Stimulated activated CD4-positive, alpha-beta T cell treated with anti-CD3 and anti-CD28 coated beads, Interleukin-2, amount 100 ng/mL, for 4 hours (primary cell): Measurements from ENCODE around the gene PPIP5K1.
"Not testable (repeated sequence)": the region's sequence is repeated elsewhere in the genome, so short reads cannot be mapped to it uniquely, and the experiment has no call there.

Experiments
- DNase-seq: peaks from one replicate; pipeline ENCODE4 v3.0.0-alpha.2; 2020; ENCODE audit warnings: low read depth

Gene PPIP5K1

DNA sequence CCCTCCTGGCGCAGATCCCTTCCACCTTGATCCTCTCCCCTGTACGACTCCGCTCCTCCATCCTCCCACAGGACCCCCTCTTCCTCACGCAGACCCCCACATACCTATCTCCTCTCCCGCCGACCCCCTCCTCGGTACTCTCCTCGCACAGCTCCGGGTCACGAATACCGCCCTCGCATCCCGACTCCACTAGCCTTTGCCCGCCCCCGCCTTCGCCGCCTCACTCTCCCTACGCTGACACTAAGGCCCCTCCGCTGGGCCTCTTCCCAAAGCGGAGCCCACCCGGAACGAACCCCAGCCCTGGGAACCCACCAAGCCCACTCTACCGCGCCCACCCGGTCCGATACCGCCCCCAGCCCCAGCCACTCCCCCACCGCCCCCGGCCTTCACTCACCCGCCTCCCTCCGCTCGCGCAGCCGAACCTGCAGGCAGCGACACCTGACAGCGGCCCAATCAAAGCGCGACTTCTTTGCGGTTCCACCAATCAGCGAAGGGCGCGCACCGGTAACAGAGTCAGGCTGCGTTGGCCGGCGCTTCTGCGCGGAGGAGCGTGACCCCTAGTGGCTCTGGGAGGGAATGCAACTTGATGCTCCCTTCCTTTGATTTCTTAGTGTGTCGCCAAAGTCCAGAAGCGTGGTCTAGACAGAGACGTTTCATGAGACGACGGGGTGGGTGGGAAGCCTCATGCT, at the start of gene PPIP5K1:
PPIP5K1 (minus strand) TSS at position 431 of the 689 bp plus-strand sequence. CDS start 5,704 bp downstream, outside the sequence.
- not testable (repeated sequence) for DNase-seq

DNA sequence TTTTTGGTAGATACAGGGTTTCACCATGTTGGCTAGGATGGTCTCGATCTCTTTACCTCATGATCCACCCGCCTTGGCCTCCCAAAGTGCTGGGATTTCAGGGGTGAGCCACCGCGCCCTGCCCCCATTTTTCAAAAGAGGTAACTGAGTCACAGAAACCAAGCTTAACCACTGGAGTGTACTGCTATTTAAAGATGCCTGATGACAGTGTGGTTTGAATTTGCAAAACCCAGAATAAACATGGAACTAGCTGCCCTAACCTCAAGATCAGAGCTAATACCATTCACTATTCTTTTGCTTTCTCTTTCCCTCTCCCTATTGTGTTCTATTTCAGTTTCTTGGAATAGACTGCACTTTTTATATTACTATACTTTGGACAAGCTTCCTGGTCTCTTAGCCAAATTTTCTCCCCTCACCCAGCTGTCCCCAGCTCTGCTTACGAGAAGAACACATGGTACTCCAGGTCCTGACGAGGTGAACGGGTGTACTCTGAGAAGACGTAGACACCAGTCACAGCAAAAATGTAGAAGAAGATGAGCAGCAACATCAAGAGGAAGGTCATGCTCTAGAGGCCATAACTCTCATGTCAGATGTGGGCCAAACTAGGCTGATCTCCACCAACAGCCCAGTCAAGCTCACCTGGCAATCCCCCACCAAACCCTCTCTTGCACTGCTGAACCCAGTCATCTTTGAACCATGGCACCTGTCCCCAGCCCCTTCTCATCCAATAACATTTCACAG, 48.6 kb upstream of the PPIP5K1 start:
- not testable (repeated sequence) for DNase-seq

DNA sequence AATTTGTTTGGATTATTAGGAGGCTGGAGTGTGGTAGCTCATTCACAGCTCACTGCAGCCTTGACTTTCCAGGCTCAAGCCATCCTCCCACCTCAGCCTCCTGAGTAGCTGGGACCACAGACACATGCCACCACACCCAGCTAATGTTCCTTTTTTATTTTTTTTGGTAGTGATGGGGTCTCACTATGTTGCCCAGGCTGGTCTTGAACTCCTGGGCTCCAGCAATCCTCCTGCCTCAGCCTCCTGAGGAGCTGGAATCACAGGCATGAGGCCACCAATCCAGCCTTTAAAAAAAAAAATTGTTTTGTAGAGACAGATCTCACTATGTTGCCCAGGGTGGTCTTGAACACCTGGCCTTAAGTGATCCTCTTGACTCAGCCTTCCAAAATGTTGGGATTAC, 36.9 kb upstream of the PPIP5K1 start:
- DNase-seq, result not testable (repeated sequence)

DNA sequence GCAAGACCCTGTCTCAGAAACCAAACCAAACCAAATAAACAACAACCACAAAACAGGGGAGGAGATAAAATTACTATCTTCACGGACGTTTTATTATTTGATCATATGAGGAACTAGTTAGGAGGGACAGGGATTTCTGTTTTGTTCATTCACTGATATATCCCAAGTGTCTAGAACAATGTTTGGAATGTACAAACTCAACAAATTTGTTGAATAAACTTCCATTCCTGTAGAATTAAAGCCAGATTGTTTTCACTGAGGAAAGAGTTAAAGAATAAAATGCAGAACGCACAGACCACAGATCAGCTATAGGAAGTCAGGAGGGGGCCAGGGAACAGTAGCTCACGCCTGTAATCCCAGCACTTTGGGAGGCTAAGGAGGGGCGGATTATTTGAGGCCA, 35.1 kb upstream of the PPIP5K1 start:
- DNase-seq, result no peak

DNA sequence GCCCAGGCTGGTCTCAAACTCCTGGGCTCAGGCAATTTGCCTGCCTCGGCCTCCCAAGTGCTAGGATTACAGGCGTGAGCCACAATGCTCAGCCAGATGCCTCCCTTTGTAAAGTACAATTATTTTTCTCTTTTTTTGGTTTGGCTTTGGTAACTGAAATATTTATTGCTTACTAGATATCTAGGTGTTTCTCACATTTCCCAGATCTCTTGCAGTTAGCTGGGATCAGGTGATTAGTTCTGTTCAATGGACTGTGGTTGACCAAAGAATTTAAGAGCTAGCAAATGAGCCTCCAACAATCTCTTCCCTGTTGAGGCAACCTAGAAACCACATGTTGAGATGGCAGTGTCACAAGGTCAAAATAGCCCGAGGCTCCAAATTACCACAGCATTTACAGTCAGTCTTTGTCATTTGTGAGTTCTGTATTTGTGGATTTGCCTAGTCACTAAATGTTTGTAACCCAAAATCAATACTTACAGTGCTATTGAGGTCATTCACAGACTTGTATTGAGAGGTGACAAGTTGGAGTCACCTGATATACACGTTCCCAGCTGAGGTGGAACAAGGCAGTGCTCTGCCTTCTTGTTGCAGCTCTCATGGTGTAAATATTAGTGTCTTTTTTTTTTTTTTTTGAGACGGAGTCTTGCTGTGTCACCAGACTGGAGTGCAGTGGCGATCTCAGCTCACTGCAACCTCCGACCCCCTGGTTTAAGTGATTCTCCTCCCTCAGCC, 32.2 kb upstream of the PPIP5K1 start:
- DNase-seq, result not testable (repeated sequence)

DNA sequence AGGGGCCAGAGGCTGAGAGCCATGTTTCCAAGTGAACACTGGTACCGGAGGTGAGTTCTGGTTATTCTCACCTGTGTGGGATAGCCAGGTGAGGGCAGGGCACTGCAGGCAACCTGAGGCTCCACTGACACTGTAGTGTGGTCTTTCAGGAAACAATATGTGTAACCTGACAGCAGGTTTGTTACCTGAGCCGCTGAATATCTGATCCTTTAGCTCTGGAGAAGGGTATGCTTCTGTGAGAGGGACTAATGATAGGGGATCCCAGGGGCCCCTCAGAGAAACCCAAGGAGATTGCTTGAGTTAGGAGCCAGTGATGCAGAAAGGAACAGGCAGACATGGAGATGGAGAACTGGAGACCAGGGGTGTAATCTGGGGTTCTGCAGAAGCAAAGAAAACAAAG, 28.7 kb upstream of the PPIP5K1 start, which contains the start of gene STRC:
STRC (minus strand) TSS at position 101 of the 400 bp plus-strand sequence; CDS start at position 23, 78 bp downstream.
- not testable (repeated sequence) for DNase-seq

DNA sequence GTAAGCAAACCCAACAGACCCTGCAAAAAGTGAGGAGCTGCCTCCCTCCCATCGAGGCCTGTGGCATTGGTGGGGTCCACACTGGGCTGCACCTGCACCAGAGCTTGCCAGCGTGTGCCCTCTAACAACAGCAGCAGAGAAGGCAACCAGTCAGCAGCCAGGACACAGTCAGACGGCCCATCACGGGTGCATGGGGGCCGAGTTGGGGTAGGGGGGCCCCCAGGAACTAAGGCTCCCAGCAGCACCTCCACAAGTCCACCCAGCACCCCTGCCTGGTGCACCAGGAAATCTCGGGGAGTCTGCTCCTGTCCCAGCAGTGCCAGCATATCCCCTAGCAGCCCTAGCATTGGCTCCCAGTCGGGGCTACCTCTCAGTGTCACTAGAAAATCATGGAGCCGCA, 27.7 kb upstream of the PPIP5K1 start:
- not testable (repeated sequence) for DNase-seq

DNA sequence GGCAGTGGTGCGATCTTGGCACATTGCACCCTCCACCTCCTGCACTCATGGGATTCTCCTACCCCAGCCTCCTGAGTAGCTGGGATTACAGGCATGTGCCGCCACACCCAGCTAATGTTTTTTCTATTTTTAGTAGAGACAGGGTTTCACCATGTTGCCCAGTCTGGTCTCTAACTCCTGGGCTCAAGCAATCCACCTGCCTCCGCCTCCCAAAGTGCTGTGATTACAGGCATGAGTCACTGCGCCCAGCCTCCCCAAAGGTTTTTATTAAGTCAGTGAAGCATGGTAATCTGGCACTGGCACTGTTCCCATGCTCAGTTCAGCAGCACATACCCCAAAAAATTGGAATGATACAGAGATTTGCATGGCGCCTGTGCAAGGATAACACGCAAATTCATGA, 12.2 kb upstream of the PPIP5K1 start:
- not testable (repeated sequence) for DNase-seq

DNA sequence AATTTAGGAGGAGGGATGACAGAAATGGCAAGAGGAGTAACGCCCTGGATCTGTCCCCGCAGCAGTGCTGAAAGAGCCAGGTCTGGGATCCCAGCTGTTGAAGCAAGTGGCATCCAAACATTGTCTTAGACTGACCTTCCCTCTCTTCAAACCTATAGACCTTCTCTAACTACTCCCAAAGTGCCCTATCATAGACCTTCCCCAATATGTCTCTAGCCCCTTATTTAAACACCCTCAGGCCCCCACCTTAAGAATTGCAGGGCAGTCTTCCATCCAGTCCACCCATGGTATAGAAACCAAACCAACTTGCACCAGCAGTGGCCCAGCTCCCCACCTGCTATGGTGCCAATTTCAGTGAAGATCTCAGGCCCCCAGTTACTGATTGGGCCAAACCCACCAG, 10.2 kb upstream of the PPIP5K1 start:
- not testable (repeated sequence) for DNase-seq

DNA sequence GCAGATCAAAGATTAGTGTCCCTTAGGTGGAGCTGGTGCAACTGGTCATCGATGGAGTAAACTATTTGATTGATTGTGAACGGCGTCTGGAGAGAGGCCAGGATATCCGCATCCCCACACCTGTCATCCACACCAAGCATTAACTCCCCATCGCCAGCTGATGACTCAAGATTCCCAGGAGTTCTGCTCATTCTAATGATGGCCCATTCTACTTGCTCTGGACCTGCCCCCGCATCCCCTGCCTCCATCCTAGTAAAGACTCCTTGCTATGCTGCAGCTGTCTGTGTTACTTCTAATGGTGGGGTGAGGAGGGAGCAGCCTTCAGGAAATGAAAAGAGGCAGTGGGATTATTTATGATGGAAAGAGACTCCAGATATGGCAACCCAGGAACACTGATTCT, 9.1 kb upstream of the PPIP5K1 start:
- not testable (repeated sequence) for DNase-seq

DNA sequence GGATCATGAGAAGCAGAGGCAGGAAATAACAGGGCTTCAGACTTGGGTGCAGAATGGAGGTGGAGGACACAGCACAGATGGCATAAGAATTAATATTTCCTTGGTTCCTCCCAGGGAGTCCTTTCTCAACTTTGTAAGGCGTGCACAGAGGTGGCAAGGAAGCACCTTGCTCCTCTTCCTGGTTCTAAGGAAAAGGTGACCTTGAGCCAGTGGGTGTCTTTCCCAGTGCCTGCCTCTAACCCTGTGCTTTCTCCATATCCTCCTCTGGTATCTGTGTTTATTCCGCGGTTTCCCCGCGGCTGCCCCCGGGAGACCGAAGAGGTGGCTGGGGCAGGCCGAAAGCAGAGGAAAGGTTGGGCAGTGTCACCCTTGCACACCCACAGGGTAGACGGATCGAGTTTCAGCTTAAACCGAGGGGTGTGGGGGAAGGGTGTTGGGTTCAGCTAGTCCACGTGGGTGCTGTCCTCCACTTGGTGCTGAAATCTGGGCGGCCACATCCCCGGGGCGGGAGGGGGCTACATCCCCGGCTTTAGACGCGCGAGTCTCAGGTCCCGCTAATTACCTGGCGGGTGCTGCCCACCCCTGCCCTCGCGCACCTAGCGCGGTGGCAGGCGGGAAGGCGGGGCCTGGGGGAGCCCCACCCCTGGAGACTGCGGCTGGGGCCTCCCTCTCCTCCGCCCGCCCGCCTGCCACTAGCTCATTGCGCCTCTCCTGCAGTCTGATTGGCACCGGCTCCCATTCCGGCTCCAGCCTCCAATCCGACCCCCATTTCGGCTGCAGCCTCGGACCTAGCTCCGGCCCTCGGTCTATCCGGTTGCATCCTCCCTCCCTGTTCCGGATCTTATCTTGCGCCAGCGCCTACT, 3.6 kb upstream of the PPIP5K1 start, which contains the start of gene CKMT1B:
CKMT1B (plus strand) TSS at position 700 of the 863 bp plus-strand sequence. CDS start 192 bp downstream, outside the sequence.
- not testable (repeated sequence) for DNase-seq

DNA sequence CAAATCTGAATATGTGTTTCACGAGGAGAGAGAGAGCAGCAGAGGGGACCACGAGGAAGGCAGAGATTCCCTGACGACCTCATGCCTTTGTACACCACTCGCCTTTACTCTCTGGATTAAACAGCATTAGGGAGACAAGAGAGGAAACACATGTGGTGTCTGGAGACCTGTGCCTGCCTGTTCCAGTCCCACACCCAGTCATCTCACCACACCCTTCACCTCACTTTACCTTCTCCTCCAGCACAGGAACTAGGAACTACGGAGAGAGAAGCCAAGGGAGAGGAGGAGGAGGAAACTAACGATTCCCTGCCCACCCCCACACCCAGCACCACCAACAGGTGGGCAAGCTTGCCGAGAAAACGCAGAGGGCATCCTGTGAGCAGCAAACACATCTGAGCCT, 2.8 kb upstream of the PPIP5K1 start:
- DNase-seq, result not testable (repeated sequence)

DNA sequence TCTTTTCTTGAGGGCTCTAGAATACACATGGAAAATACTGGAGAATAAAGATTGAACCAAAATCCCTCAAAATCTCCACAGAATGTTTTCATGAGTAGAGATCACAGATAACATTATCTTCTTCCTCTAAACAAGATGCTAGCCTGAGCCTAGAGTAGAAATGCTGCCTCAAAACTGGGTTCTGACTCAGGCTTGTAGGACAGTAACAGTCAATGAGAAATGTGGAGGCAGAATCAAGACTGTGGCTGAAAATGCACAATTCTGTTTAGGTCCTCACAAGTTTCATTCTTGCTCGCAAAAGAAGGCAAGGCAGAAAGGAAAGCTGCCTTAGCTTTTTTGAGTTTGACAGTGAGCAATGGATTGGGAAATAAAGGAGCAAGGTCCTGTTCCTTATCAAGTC, 15.4 kb downstream of the PPIP5K1 start:
- not testable (repeated sequence) for DNase-seq

DNA sequence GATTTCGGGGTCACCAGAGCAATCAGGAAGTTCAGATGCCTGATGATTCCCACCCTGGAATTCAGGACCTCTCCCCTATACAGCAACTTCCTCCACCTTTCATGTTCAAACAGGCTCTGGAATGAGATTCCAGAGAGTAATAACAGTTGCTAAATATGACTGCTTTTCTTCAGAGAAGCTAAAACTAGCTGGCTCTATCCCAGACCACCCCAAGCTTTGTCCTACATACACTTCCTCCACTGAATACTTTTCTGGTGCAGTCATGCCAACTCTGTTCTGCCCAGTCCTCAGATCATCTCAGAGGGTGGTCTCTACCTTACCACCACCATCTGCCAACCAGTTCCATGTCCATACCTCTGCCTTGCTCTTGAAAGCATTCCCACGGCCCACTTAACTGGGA, 23.4 kb downstream of the PPIP5K1 start:
- DNase-seq, result not testable (repeated sequence)

DNA sequence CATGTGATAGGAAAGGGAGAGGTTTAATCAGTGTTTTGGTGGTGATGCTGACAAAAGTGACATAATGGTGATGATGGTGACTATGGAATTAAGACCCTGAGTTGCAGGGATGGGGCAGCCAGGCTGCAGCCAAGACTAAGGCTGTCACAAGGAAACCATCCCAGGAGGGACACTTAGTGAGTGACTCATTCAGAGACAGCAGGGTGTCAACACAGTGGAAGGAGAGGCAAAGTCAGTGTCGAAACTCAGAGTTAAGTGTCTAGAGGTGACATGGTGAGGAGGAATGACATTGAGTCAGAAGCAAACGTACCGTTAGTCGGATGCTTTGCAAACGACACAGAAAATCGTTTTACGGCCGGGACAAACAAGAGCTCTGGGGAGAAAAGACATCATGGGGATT, 26.2 kb downstream of the PPIP5K1 start:
- not testable (repeated sequence) for DNase-seq

DNA sequence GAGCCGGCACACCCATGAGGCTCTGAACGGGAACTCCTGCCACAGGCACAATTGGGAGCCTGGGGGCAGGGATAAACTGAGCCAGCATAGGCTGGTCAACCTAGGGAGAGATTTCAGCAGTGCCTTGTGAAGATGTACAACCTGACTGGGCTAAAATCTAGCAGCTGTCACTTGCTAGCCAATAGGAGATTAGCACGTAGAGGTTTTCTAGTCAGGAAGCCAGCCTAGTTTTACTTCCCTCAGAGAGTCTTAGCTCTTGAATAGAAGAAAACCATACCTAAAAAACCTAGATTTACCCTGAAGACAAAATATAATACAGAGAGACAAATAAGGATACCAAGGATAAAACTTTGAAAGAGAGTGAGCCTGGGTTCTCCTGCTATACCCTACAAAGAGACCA, 27.3 kb downstream of the PPIP5K1 start:
- DNase-seq, result not testable (repeated sequence)

DNA sequence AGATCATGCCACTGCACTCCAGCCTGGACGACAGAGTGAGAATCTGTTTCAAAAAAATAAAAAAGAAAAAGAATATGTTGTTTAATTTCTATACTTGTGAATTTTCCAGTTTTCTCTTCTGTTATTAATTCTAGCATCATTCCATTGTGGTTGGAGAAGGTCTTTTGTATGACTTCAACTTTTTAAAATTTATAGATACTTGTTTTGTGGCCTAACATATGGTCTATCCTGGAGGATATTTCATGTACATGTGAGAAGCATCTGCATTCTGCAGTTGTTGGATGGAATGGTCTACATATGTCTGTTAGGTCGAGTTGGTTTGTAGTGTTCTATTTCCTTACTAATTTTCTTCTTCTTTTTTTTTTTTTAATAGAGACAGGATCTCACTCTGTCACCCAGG, 37.0 kb downstream of the PPIP5K1 start:
- no peak for DNase-seq

DNA sequence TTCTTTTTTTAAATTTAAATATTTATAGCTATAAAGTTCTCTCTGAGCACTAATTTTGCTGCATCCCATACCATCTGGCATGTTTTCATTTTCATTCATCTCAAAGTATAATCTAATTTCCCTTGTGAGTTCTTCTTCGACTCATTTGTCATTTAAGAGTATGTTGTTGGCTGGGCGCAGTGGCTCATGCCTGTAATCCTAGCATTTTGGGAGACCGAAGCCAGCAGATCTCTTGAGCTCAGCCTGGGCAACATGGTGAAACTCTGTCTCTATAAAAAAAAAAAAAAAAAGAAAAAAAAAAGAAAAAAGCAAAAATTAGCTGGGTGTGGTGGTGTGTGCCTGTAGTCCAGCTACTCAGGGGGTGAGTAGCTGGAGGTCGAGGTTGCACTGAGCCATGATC, 37.8 kb downstream of the PPIP5K1 start:
- no peak for DNase-seq

DNA sequence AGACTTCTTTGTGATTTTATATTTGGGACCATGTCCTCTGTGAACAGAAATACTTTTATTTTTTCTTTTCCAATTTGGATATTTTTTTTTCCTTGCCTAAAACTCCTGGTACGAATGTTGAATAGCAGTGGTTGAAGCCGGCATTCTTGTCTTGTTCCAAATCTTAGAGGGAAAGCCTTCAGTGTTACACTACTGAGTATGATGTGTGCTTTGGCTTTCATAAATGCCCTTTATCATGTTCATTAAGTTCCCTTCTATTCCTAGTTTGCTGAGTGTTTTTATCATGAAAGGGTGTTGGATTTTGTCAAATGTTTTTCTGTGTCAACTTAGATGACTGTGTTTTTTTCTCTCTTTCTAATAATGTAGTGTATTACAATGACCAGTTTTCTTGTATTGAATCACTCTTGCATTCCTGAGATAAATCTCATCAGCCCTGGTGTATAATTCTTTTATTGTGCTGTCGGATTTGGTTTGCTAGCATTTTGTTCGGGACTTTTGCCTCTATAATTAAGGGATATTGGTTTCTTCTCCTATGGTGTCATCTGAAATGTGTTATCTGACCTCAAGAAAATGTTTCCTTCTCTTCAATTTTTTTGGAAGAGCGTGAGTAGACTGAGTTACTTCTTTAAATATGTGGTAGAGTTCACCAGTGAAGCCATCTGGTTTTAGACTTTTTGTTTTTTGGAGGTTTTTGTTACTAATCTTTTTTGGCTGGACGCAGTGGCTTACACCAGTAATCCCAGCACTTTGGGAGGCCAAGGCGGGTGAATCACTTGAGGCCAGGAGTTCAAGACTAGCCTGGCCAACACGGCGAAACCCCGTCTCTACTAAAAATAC, 39.3 kb downstream of the PPIP5K1 start:
- DNase-seq, result no peak

DNA sequence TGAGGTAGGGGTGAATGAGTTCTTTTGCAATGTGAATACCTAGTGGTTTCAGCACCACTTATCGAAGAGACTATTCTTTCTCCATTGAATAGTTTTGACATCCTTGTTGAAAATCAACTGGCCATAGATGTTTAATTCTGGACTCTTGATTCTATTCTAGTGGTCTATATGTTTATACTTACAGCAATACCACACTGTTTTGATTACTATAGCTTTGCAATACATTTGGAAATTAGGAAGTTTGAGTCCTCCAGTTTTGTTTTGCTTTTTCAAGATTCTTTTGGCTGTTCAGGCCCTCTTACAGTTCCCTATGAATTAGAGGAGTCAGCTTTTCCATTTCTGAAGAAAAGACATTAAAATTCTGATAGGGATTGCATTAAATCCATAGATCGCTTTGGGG, 42.5 kb downstream of the PPIP5K1 start:
- DNase-seq, result no peak

DNA sequence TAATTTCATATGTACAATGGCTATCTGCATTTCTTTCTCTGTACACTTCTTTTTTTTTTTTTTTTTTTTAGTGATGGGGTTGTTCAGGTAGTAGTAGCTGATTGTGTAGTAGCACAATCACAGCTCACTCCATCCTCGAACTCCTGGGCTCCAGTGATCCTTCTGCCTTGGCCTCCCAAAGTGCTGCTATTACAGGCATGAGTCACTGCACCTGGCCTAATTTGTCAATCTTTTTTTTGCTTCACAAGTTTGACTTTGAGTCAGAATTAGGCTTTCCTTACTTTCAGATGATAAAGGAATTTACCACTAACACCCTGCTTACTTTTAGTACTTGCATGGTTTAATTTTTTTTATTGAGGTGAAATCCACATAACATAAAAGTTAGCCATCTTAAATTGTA, 44.6 kb downstream of the PPIP5K1 start:
- no peak for DNase-seq
